Esophagus muscularis mucosa (tissue), 4 donors: ENCODE measurements around the gene BCL7A. TPM values are rescaled to one million over a fixed set of nuclear protein-coding genes. Genes with fewer than 3 reads are reported as not detected.
"Not testable (repeated sequence)": the region's sequence is repeated elsewhere in the genome, so short reads cannot be mapped to it uniquely, and the experiment has no call there.

Experiments used
- DNase-seq: peaks from one replicate; pipeline ENCODE4 v3.0.0-alpha.2; 2017; ENCODE audit errors: extremely low spot score
- H3K27ac ChIP-seq, 4 donors: fragments of 200-600 bp; sonication (generic); replicated peaks in 1 of 4; 1 replicate in 3 of 4; 2 replicates in 1 of 4; pipeline ENCODE4 v1.5.1; 2016 to 2019; ENCODE audit warnings: mild to moderate bottlenecking in 1 of 4
- H3K27me3 ChIP-seq, 4 donors: fragments of 200-600 bp; sonication (generic); one replicate each; pipeline versions ENCODE4 v1.5.1 to v1.6.0; 2016 to 2019
- H3K36me3 ChIP-seq, 4 donors: fragments of 200-600 bp; sonication (generic); one replicate each; pipeline ENCODE4 v1.5.1; 2016 to 2019
- H3K4me1 ChIP-seq, 4 donors: fragments of 200-600 bp; sonication (generic); one replicate each; pipeline ENCODE4 v1.5.1; 2016 to 2019
- H3K4me3 ChIP-seq, 4 donors: fragments of 200-600 bp; sonication (generic); 1 replicate in 2 of 4; 2 replicates in 2 of 4; pipeline ENCODE4 v1.5.1; 2016 to 2019; ENCODE audit warnings: mild to moderate bottlenecking in 4 of 4, moderate library complexity in 1 of 4
- H3K9me3 ChIP-seq, 4 donors: fragments of 200-600 bp; sonication (generic); 1 replicate in 3 of 4; 2 replicates in 1 of 4; pipeline ENCODE4 v1.5.1; 2016 to 2019
- CTCF ChIP-seq, 3 experiments: fragments of 200-600 bp in 2 of 3; fragments of 450-650 bp in 1 of 3; sonication (generic) in 2 of 3; IDR thresholded peaks; one replicate each; pipeline ENCODE4 v1.5.1; 2017 to 2019; ENCODE audit warnings: antibody characterized with exemption in 3 of 3, mild to moderate bottlenecking in 2 of 3, moderate library complexity in 1 of 3
- EP300 ChIP-seq: sonication (generic); formaldehyde crosslinking; IDR thresholded peaks from one replicate; pipeline ENCODE4 v1.6.1; 2017; ENCODE audit warnings: antibody characterized with exemption
- POLR2A ChIP-seq: fragments of 450-650 bp; IDR thresholded peaks from one replicate; pipeline ENCODE4 v1.6.1; 2017; ENCODE audit warnings: antibody characterized with exemption, moderate library complexity, mild to moderate bottlenecking, low read depth
- POLR2AphosphoS5 ChIP-seq, 2 donors: sonication (generic); formaldehyde crosslinking; IDR thresholded peaks; one replicate each; pipeline ENCODE4 v1.6.1; 2017; ENCODE audit warnings: antibody characterized with exemption in 2 of 2
- WGBS: methylation state at CpG from one replicate; pipeline ENCODE4 v1.1.5; 2018; 5-methylcytosine and 5-hydroxymethylcytosine counted together
- intact Hi-C: fragments of 100-400 bp; cut with DNase I; formaldehyde crosslinking; loops from one replicate; pipeline ENCODE4 v1.15.1; 2023
- total RNA-seq, 4 donors: library from RNA; depleted of rRNA; stranded (reverse); fragments of >200 nt; gene quantifications; one replicate each; pipeline versions ENCODE4 v1.1.0 to v1.2.1, GENCODE V29; 2016

The BCL7A gene
- total RNA-seq, 4 donors from 2014 or later, result 2.9 to 10.1 (median 6.3) TPM

GRCh38 chr12:122051231-122051876 lies 29.7 kb downstream of the BCL7A start:
- intact Hi-C loops, result no loop called here
- DNase-seq, result no peak
- no peak for TF ChIP-seq EP300
- peak in 1 of 2 donors; percentile 58 for TF ChIP-seq POLR2AphosphoS5 (IDR thresholded peaks at IDR 0.05)

GRCh38 chr12:122052285-122052684 lies 30.6 kb downstream of the BCL7A start:
- Histone ChIP-seq H3K27me3 (no peaks in the 10 kb centered on the region), H3K4me3 (no peak overlapping the region), H3K27ac (peak overlapping the region; percentile 63 to 79 (median 76)), H3K9me3 (no peaks in the 10 kb centered on the region), H3K4me1 (peaks cover 23 to 37% (median 33%) of the 10 kb centered on the region in 4 donors), H3K36me3 (peaks cover 0 to 29% (median 16%) of the 10 kb centered on the region in 4 donors)
- WGBS, result 64% methylated on average over 2 of the region's 2 CpGs
- intact Hi-C loops, result no loop called here
- no peak for DNase-seq
- TF ChIP-seq POLR2AphosphoS5 (IDR thresholded peaks at IDR 0.05) (no peak), CTCF (IDR thresholded peaks at IDR 0.05) (no peak)

More at GRCh38 chr12:122051231-122051876, 29.7 kb downstream of the BCL7A start:
- peak overlapping the region; percentile 63 to 79 (median 76) for H3K27ac ChIP-seq
- no peak overlapping the region for H3K4me3 ChIP-seq
- WGBS, result 47% methylated on average over 5 of the region's 14 CpGs
- H3K9me3 ChIP-seq, result no peaks in the 10 kb centered on the region
- peaks cover 23 to 37% (median 33%) of the 10 kb centered on the region in 4 donors for H3K4me1 ChIP-seq
- peaks cover 0 to 30% (median 17%) of the 10 kb centered on the region in 4 donors for H3K36me3 ChIP-seq
- no peaks in the 10 kb centered on the region for H3K27me3 ChIP-seq

GRCh38 chr12:122054842-122055520 lies 33.3 kb downstream of the BCL7A start:
- Histone ChIP-seq H3K27me3 (no peaks in the 10 kb centered on the region), H3K9me3 (no peaks in the 10 kb centered on the region), H3K4me3 (no peak overlapping the region), H3K36me3 (peaks cover 0 to 32% (median 16%) of the 10 kb centered on the region in 4 donors), H3K27ac (no peak overlapping the region), H3K4me1 (peaks cover 23 to 50% (median 39%) of the 10 kb centered on the region in 4 donors)
- DNase-seq, result no peak
- 84% methylated on average over 26 of the region's 27 CpGs for WGBS
- TF ChIP-seq CTCF (IDR thresholded peaks at IDR 0.05) (no peak), EP300 (no peak), POLR2A (no peak), POLR2AphosphoS5 (IDR thresholded peaks at IDR 0.05) (no peak)
- intact Hi-C loops, result no loop called here

- H3K9me3 ChIP-seq, H3K4me3 ChIP-seq, DNase-seq, H3K27ac ChIP-seq, intact Hi-C loops, H3K27me3 ChIP-seq: not testable (repeated sequence)
- WGBS, result 97% methylated on average over 7 of the region's 7 CpGs
- Histone ChIP-seq H3K36me3 (peaks cover 0 to 32% (median 17%) of the 10 kb centered on the region in 4 donors), H3K4me1 (peaks cover 14 to 42% (median 34%) of the 10 kb centered on the region in 4 donors)
These were observed 34.7 kb downstream of the BCL7A start for GRCh38 chr12:122056406-122056805.

GRCh38 chr12:122057007-122057735 lies 35.5 kb downstream of the BCL7A start:
- no peak for TF ChIP-seq POLR2A
- no peak for TF ChIP-seq EP300
- no peak for TF ChIP-seq CTCF (IDR thresholded peaks at IDR 0.05)
- TF ChIP-seq POLR2AphosphoS5 (IDR thresholded peaks at IDR 0.05), result no peak
- intact Hi-C loops, result no loop called here
- Histone ChIP-seq H3K9me3 (no peaks in the 10 kb centered on the region), H3K27ac (no peak overlapping the region), H3K27me3 (no peaks in the 10 kb centered on the region), H3K4me3 (no peak overlapping the region), H3K36me3 (peaks cover 0 to 32% (median 17%) of the 10 kb centered on the region in 4 donors), H3K4me1 (peaks cover 10 to 38% (median 29%) of the 10 kb centered on the region in 4 donors)
- 92% methylated on average over 11 of the region's 11 CpGs for WGBS
- DNase-seq, result no peak
